GF-D8 (cell line): Measurements from ENCODE around the gene PLXNA4.

Experiments
- DNase-seq: peaks from one replicate; lab custom pipeline; 2025; lab: John Stamatoyannopoulos, UW

PLXNA4 gene

DNA sequence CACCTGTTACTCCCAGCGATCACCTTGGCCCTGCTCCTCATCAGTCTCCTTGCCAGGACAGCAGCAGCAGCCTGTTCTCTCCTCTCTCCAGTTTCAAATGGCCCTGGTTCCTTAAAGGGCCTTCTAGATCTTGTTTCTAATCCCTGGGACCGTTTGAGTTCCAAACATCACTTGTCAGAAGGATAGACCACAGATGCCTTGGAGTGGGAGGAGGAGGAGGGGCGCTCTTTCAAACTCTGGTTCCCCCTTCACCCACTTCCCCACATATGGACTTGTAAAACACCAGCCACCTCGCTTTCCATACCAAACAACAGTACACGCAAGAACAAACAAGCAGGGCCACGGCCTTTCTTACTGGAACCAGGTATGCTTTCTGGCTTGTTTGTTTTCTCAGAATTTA, 104.8 kb downstream of the PLXNA4 start:
- DNase-seq = no peak

DNA sequence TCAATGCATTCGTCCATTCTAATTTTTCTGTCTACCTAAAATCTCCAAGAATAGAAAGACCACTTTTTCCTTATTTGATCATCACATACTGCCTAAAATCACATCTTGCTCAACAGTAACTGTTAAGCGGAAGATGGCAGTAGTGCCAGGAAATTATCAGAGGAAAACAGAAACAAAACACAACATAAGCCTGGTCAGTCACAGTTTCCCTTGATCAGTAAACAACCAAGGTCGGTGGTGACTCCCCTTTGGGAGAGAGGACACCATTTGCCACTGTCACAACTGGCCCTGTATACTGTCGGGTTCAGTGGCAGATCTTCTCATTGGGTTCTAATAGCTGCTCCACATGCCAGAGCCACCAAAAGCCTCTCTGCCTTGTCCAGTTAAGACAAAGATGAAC, 106.6 kb downstream of the PLXNA4 start:
- DNase-seq = no peak

GRCh38 chr7:132469264-132469663, 107.0 kb downstream of the PLXNA4 start:
- DNase-seq = no peak

GRCh38 chr7:132466367-132466766, 109.9 kb downstream of the PLXNA4 start:
- DNase-seq = no peak

- no peak for DNase-seq
Measured at GRCh38 chr7:132465516-132465915, 110.8 kb downstream of the PLXNA4 start.

- no peak for DNase-seq
Measured at GRCh38 chr7:132464740-132465139, 111.5 kb downstream of the PLXNA4 start.

DNA sequence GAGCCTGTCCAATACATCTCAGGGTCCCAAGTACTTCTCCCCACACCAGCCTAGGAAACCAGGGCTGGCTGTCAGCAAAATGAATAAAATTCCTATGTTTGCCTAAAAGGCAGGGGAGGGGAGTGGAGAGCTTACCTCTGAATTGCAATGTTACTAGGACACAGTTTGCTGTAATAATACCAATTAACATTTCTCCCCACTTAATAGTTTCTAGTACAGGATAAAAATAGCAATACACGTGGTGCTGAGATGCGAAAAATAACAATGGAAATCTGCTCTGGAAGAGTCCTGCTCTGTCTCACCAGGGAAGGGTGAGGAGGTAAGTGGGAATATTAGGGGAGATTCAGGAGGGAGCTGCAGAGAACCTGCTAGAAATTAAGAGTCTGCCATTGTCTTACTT, 112.3 kb downstream of the PLXNA4 start:
- no peak for DNase-seq

- no peak for DNase-seq
Measured at GRCh38 chr7:132462478-132462877, 113.8 kb downstream of the PLXNA4 start.

DNA sequence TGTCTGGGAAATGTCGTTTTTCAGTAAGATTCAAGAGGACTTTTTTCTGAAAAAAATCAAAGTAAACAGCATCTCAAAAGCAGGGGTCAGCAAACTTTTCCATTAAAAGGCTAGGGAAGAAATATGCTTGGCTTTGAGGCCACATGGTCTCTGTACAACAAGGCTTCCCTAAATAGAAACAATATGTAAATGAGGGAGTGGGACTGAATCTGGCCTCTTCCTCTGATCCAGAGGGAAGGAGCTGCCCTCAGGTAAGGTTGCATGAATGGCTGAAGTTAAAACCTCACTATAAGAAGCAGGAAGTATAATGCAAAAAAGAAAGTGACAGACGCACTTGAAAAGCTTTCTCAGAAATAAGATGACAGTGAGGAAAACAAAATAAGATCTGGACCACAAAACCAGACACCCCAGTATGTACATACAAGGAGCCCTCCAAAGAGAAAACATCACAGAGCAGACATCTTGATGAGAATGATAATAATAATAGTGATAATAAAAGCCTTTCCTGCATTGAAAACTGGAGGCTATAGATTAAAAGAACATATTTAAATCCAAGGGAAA, 115.2 kb downstream of the PLXNA4 start:
- DNase-seq = no peak

GRCh38 chr7:132458729-132459128, 117.5 kb downstream of the PLXNA4 start:
- no peak for DNase-seq

DNA sequence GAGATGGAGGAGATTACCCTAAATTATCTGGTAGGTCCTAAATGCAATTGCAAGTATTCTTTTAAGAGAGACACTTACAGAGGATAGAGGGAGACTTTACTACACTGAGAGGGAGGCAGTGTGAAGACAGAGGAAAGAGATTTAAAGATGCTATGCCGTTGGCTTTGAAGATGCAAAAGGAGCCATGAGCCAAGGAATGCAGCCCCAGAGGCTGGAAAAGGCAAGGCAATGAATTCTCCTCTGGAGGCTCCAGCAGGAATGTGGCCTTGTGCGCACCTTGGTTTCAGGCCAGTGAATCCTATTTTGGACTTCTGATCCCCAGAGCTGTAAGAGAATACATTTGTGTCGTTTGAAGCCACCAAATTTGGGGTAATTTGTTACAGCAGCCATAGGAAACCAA, 118.6 kb downstream of the PLXNA4 start:
- DNase-seq = no peak

DNA sequence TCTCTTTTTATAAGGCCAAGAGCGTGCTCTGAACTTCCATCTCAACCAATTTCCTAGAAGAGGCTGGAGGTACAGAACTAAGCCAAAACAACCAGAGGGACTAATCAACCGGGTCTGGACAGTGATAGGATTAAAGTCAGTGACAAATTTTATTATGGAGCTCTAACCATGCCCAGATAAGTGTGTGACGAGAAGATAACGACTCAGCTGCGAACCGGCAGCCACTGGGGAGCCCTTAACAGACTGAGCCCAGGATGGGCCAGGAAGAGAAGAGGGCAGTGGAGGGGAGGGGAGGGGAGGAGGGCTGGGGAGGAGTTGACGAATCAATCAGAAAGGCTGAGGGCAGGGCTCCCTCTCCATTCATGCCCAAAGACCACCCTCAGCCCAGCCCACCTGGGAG, 119.9 kb downstream of the PLXNA4 start:
- DNase-seq = no peak

DNA sequence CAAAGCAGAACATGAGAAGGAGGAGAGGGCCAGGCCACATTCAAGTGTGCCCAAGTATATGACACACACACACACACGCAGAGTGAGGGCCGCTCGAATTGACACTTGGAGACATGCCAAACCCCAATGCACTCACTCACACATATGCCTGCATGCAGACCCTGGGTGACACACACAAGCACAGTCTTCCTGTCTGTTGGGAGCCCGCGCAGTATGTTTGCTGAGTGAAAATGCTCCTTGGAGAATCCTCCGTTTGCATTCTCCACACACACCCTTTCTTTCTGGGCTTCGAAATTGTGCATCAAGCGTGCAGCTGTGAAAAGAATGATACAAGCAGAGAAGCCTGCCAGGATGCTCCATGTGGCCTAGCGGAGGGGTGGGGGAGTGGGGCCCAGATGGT, 120.9 kb downstream of the PLXNA4 start:
- DNase-seq = no peak

GRCh38 chr7:132453826-132454225, 122.4 kb downstream of the PLXNA4 start:
- no peak for DNase-seq

DNA sequence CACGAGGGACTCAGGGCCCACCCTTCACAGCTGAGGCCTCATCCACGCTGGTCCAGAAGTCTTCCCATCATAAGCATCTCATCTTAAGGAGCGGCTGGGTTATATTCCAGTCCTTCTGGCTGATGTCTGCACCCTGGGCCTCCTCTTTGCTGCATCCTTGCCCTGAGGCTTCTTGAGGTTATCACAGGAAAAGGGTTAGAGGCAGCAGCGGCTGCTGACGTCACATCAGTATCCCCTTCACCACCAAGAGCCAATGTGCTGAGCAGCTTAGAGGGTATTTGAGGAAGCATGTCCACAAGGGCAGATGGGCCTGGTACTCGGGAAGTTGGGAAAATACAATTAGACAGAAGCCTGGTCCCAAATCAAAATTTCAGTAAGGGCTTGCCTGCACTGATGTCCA, 125.1 kb downstream of the PLXNA4 start:
- no peak for DNase-seq

DNA sequence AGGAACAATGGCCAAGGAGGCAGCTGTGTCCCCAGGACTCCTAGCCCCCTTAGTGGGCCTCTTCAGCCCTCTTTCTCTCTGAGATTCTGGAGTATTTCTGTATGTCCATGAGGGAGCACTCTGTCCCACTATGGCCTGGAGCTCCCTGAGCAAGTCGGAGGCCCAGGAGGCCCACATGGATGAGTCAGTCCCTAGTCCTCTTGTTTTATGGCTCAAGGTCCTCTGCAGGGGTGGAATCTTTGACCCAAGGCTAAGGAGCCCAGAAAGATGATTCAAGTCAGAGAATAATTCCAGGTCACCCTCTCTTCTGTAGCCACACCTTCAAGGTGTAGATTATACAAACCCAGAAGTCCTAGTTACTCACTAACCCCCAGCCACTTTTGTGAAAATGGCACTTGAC, 125.6 kb downstream of the PLXNA4 start:
- DNase-seq = no peak

GRCh38 chr7:132450188-132450587, 126.1 kb downstream of the PLXNA4 start:
- DNase-seq = no peak

- no peak for DNase-seq
Measured at GRCh38 chr7:132446666-132447278, 129.5 kb downstream of the PLXNA4 start.

DNA sequence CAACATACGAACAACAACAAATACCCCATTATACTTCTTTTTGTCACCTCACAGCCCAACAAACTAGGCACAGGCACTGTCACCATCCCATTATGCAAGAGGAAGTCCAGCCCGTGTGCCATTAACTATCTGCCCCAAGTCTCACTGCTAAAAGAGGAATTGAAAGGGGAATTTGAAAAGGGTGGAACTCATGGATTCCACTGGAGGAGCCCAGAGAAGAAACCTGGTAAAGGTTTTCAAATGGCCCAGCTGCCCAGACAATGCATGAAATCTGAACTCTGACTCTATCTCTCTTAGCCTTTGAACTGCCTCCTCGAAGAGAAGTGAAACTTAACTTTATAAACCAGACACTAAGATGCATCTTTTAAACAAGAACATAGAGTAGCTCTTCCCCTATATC, 130.0 kb downstream of the PLXNA4 start:
- DNase-seq = no peak

DNA sequence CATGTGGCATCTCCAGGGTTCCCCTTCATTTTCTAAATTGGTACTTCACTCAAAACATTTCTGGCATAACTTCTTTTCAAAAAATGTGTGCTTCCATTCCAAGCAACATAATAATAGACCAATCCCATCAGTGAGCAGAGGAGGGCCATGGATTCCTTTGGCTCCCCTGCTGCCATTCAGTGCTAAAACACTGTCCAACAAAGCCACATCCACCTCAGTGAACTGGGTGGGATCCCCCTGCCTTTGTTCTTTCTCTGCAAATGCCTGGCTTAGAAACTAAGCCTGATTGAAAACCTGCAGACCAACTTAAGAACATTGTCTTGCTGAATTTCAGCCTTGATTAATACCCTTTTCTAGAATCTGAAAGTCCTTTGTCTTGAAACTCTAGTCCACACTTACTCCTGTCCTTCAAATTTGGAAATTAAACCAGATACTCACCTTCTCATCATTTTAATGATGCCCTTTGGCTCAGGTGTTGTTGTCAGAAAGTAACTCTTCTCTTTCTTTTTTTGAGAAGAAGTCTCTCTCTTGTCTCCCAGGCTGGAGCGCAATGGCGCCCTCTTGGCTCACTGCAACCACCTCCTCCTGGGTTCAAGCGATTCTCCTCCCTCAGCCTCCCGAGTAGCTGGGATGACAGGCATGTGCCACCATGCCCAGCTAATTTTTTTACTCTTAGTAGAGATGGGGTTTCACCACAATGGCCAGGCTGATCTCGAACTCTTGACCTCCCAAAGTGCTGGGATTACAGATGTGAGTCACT, 132.3 kb downstream of the PLXNA4 start:
- DNase-seq = no peak

DNA sequence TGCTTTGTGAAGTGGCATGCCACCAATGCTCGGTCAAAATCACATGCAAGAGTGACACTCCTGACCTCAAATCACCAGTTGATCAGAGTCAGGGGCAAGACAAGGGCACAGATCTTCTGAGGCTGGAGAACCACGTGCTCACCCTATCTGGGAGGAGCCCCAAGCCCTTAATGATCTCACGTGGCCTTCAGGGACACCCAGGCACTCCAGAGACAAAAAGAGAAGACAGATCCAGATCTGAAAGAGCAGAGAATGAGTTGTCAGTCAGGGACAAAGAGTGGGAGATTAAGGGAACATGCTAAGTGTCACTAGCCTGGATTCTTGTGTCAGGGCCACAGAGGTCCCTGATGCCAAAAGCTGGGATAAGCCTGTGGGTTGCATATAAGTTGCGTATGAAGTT, 134.3 kb downstream of the PLXNA4 start:
- no peak for DNase-seq

DNA sequence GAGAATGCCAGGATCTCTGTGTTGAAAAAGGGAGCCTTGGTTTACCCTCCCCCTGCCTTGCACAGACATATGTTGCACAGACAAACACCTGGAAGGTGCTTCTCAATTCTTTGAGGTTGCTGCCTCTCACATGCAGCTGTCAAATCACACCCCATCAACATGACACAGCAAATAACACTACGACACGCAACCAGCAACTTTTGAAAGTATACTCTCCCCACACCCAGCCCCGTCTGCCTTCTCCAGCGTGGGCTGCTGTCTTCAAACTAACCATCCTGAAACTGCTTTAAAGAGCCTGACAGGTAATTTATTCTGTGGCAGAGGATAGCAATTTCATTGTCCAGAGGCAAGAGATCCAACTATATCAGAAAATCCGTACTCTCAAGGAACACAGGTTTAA, 136.1 kb downstream of the PLXNA4 start:
- no peak for DNase-seq

- DNase-seq = no peak
Measured at GRCh38 chr7:132438926-132439325, 137.3 kb downstream of the PLXNA4 start.

DNA sequence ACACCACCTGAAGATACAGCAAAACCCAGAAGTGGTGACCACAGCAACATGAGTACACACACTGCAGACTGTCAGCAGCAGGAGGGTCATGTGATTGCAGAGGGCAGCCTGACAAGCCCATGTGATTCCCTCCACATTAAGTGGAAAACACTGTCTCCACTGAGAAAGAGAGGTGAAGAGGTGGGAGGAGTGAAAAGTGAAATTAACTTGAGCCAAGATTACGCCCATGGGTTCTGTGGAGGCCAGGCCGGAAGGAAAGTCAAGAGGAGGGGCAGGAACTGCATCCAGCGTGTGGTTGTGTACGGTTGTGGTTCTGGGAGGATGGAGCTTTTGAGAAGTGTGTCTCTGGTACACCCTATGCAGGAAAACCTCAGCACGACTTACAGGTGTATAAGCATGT, 138.5 kb downstream of the PLXNA4 start:
- peak; percentile 32 for DNase-seq
